ENCODE measurements around the gene RASAL2. TPM values are rescaled to one million over a fixed set of nuclear protein-coding genes. Genes with fewer than 3 reads are reported as not detected.

The RASAL2 gene
- total and polyA plus RNA-seq, 2 of the 13 experiments (the other 11 are each of a cell fraction or from before 2014, with no cell fraction given): 5.4 to 5.9 TPM

DNA sequence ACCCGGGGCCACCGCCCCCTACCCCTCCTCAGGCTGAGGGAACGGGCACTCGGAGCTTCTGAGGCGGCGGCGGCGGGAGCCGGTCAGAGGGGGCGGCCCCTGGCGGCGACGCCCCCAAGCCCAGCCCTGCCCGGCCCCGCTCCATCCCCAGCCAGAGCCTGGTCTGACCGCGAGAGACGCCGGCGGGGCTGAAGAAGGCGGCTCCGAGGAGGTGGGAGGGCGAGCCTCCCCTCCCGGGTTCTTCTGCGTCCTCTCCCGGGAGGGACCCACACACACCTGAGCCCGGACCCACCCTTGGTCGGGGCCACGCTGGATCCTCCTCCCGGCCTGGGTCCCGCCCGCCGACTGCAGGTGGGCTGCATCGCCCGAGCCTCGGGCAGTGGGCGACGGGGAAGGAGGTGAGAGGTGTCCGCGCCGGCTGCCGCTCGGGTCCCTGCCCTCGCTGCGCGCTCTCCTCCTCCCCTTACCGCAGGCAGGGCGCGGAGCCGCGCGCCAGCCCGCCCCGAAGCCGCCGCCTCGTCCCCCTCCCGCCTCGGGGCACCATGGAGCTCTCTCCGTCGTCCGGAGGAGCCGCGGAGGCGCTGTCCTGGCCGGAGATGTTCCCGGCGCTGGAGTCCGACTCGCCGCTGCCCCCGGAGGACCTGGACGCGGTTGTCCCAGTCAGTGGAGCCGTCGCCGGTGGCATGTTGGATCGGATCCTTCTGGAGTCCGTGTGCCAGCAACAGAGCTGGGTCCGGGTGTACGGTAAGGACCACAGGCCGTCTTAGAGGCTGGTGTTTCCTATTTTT, at the start of gene RASAL2 (continued):
- TF ChIP-seq, protein P1, sequence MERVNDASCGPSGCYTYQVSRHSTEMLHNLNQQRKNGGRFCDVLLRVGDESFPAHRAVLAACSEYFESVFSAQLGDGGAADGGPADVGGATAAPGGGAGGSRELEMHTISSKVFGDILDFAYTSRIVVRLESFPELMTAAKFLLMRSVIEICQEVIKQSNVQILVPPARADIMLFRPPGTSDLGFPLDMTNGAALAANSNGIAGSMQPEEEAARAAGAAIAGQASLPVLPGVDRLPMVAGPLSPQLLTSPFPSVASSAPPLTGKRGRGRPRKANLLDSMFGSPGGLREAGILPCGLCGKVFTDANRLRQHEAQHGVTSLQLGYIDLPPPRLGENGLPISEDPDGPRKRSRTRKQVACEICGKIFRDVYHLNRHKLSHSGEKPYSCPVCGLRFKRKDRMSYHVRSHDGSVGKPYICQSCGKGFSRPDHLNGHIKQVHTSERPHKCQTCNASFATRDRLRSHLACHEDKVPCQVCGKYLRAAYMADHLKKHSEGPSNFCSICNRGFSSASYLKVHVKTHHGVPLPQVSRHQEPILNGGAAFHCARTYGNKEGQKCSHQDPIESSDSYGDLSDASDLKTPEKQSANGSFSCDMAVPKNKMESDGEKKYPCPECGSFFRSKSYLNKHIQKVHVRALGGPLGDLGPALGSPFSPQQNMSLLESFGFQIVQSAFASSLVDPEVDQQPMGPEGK (CRISPR knock-in tag; IDR thresholded peaks at IDR 0.05): 0 out of 2 replicates have a peak, but pooled peaks have one; percentile 9
- 0 out of 2 replicates have a peak, but pooled peaks have one; percentile 28 for TF ChIP-seq MEIS1 (CRISPR knock-in tag; IDR thresholded peaks at IDR 0.05; ENCODE audit: borderline replicate concordance)
- TF ChIP-seq ZNF557 (CRISPR knock-in tag; IDR thresholded peaks at IDR 0.05): no peak
- no peak for TF ChIP-seq GTF3A (CRISPR knock-in tag; conservative IDR thresholded peaks at IDR 0.05)
- TF ChIP-seq, protein P2, sequence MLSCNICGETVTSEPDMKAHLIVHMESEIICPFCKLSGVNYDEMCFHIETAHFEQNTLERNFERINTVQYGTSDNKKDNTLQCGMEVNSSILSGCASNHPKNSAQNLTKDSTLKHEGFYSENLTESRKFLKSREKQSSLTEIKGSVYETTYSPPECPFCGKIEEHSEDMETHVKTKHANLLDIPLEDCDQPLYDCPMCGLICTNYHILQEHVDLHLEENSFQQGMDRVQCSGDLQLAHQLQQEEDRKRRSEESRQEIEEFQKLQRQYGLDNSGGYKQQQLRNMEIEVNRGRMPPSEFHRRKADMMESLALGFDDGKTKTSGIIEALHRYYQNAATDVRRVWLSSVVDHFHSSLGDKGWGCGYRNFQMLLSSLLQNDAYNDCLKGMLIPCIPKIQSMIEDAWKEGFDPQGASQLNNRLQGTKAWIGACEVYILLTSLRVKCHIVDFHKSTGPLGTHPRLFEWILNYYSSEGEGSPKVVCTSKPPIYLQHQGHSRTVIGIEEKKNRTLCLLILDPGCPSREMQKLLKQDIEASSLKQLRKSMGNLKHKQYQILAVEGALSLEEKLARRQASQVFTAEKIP (CRISPR knock-in tag; IDR thresholded peaks at IDR 0.05; ENCODE audit: borderline replicate concordance): no peak
- no peak for TF ChIP-seq ZNF660 (CRISPR knock-in tag; IDR thresholded peaks at IDR 0.05; ENCODE audit: borderline replicate concordance, low read depth)
- peak; percentile 56; the same call in 1 of the 2 replicates for TF ChIP-seq SAFB2 (CRISPR knock-in tag; IDR thresholded peaks at IDR 0.05; ENCODE audit: borderline replicate concordance, low read depth)
- no peak for TF ChIP-seq ZNF317 (CRISPR knock-in tag; IDR thresholded peaks at IDR 0.05)
- TF ChIP-seq, protein P3, sequence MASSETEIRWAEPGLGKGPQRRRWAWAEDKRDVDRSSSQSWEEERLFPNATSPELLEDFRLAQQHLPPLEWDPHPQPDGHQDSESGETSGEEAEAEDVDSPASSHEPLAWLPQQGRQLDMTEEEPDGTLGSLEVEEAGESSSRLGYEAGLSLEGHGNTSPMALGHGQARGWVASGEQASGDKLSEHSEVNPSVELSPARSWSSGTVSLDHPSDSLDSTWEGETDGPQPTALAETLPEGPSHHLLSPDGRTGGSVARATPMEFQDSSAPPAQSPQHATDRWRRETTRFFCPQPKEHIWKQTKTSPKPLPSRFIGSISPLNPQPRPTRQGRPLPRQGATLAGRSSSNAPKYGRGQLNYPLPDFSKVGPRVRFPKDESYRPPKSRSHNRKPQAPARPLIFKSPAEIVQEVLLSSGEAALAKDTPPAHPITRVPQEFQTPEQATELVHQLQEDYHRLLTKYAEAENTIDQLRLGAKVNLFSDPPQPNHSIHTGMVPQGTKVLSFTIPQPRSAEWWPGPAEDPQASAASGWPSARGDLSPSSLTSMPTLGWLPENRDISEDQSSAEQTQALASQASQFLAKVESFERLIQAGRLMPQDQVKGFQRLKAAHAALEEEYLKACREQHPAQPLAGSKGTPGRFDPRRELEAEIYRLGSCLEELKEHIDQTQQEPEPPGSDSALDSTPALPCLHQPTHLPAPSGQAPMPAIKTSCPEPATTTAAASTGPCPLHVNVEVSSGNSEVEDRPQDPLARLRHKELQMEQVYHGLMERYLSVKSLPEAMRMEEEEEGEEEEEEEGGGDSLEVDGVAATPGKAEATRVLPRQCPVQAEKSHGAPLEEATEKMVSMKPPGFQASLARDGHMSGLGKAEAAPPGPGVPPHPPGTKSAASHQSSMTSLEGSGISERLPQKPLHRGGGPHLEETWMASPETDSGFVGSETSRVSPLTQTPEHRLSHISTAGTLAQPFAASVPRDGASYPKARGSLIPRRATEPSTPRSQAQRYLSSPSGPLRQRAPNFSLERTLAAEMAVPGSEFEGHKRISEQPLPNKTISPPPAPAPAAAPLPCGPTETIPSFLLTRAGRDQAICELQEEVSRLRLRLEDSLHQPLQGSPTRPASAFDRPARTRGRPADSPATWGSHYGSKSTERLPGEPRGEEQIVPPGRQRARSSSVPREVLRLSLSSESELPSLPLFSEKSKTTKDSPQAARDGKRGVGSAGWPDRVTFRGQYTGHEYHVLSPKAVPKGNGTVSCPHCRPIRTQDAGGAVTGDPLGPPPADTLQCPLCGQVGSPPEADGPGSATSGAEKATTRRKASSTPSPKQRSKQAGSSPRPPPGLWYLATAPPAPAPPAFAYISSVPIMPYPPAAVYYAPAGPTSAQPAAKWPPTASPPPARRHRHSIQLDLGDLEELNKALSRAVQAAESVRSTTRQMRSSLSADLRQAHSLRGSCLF (CRISPR knock-in tag; IDR thresholded peaks at IDR 0.05; ENCODE audit: borderline replicate concordance): no peak
- TF ChIP-seq TEAD2 (CRISPR knock-in tag; IDR thresholded peaks at IDR 0.05): 0 out of 2 replicates have a peak, but pooled peaks have one; percentile 47
- no peak for TF ChIP-seq NFRKB (IDR thresholded peaks at IDR 0.05)
- TF ChIP-seq NR2F1 (CRISPR knock-in tag; IDR thresholded peaks at IDR 0.05): no peak
- 0 out of 2 replicates have a peak, but pooled peaks have one; percentile 15 for TF ChIP-seq MXD4 (CRISPR knock-in tag; IDR thresholded peaks at IDR 0.05)
- no peak for TF ChIP-seq MAFF (IDR thresholded peaks at IDR 0.05; ENCODE audit: low read depth, low read length)
- no peak for TF ChIP-seq CENPT (CRISPR knock-in tag; IDR thresholded peaks at IDR 0.05; ENCODE audit: low read depth)
- no peak for TF ChIP-seq JARID2 (CRISPR knock-in tag; IDR thresholded peaks at IDR 0.05; ENCODE audit: insufficient replicate concordance)
- no peak for TF ChIP-seq ZNF672 (CRISPR knock-in tag; IDR thresholded peaks at IDR 0.05)

Measured in HepG2 (cell line).